ENCODE measurements around the gene HAT1. TPM values are rescaled to one million over a fixed set of nuclear protein-coding genes. Genes with fewer than 3 reads are reported as not detected.

Gene HAT1
- total RNA-seq, 2 experiments from 2014 or later: 20.3 to 22.6 TPM

DNA sequence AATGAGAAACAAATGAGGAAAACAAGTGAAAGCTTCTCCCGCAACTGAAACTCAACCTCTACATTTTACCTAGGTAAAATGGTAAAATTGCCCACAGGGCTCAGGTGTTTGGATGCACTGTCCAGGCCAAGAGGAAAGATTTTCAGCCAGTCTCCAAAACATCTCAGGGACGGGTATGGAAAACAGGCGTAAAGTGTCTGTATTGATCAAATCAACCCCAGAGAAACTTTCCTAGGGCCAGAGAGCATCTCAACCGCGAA lies 361 bp upstream of the HAT1 start:
- peaks cover 42% of the 10 kb centered on the region for H3K4me1 Mint-ChIP-seq (ENCODE audit: low read depth)
- H3K9me3 ChIP-seq (ENCODE audit: control insufficient read depth in 1 of 2, insufficient read depth in 1 of 2, low read length in 2 of 2): no peaks in the 10 kb centered on the region
- H3K4me3 ChIP-seq (ENCODE audit: low read length): peak overlapping the region; percentile 93
- ATAC-seq (ENCODE audit: poor library complexity): peak; percentile 16
- peaks cover 23% of the 10 kb centered on the region for H3K36me3 Mint-ChIP-seq (ENCODE audit: low read depth)
- peak overlapping the region; percentile 93 for H3K27ac Mint-ChIP-seq
- intact Hi-C loops (cut with DNase I, micrococcal nuclease): loop anchor here (2.0 to 10.0 kb wide), 7 partner anchors 27 to 635 kb away; partner anchors contain the start of genes SLC25A12 (in 2 of the 2), DCAF17 (in 1 of the 2), DYNC1I2 (in 1 of the 2) and METTL8 (in 1 of the 2)
- peaks cover 10% of the 10 kb centered on the region for H3K36me3 ChIP-seq (ENCODE audit: insufficient read depth, low read length)
- no peak for DNase-seq
- H3K27ac ChIP-seq (ENCODE audit: low read depth in 1 of 2, low read length in 2 of 2): peak overlapping the region; percentile 83 to 96
- no peaks in the 10 kb centered on the region for H3K27me3 ChIP-seq (ENCODE audit: control insufficient read depth in 1 of 2, insufficient read depth in 2 of 2, low read length in 2 of 2)
- peaks cover 18% of the 10 kb centered on the region for H3K4me1 ChIP-seq (ENCODE audit: insufficient read depth, low read length)
- H3K27me3 Mint-ChIP-seq: no peaks in the 10 kb centered on the region
- ChIA-PET CTCF (interaction anchor here (0.8 to 1.5 kb wide), 2 partner anchors 28 to 30 kb away, joined by 3 to 4 read pairs; partner anchors contain the start of gene SLC25A12), POLR2A (interaction anchor here (0.6 to 2.0 kb wide), 12 partner anchors 9 to 633 kb away, joined by 3 to 14 read pairs (median 3); partner anchors contain the start of genes DLX2 and SLC25A12)
- peak overlapping the region; percentile 100 for H3K4me3 Mint-ChIP-seq
- TF ChIP-seq, protein P1, sequence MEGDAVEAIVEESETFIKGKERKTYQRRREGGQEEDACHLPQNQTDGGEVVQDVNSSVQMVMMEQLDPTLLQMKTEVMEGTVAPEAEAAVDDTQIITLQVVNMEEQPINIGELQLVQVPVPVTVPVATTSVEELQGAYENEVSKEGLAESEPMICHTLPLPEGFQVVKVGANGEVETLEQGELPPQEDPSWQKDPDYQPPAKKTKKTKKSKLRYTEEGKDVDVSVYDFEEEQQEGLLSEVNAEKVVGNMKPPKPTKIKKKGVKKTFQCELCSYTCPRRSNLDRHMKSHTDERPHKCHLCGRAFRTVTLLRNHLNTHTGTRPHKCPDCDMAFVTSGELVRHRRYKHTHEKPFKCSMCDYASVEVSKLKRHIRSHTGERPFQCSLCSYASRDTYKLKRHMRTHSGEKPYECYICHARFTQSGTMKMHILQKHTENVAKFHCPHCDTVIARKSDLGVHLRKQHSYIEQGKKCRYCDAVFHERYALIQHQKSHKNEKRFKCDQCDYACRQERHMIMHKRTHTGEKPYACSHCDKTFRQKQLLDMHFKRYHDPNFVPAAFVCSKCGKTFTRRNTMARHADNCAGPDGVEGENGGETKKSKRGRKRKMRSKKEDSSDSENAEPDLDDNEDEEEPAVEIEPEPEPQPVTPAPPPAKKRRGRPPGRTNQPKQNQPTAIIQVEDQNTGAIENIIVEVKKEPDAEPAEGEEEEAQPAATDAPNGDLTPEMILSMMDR (IDR thresholded peaks at IDR 0.05): no peak
- H3K9me3 Mint-ChIP-seq: no peaks in the 10 kb centered on the region

DNA sequence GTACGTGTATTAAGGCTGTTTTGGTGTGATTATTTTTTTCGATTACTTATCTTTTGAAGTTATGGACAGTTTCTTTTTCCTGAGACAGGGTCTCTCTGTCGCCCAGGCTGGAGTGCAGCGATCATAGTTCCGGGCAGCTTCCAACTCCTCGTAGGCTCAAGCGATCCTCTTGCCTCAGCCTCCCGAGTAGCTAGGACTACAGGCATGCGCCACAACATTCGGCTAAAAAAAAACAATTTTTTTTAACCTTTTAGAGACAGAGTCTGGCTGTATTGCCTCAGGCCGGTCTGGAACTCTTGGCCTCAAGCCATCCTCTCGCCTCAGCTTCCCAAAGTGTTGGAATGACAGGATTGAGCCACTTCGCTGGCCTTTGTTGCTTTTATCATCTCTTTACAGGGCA lies 945 bp downstream of the HAT1 start:
- H3K27me3 Mint-ChIP-seq: no peaks in the 10 kb centered on the region

DNA sequence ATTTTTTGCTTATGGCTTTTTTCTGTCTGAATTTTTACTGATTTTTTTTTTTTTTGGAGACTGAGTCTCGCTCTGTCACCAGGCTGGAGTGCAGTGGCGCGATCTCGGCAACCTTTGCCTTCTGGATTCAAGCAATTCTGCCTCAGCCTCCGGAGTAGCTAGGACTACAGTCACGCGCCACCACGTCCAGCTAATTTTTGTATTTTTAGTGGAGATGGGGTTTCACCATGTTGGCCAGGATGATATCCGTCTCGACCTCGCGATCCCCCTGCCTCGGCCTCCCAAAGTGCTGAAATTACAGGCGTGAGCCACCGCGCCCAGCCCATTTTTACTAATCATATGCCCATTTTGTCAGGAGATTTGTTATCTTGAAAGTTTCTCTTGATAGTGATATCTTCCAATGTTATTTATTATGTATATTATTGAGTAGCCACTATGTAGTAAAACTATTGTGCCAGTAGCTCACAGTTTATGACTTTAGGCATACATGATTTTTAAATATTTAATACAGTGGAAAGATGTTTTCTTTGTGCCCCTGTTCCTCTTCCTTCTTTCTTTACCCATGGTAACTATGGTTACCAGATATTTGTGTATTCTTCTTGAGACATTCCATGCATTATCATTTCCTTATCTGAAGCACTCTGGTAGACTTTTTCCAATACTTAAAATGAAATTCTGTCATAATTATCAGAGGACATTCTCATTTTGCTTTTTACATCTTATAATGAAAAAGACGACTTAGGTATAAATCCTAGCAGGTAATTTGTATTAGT lies 2.1 kb downstream of the HAT1 start:
- H3K36me3 Mint-ChIP-seq (ENCODE audit: low read depth): peaks cover 41% of the 10 kb centered on the region
- Histone ChIP-seq H3K9me3 (ENCODE audit: control insufficient read depth in 1 of 2, insufficient read depth in 1 of 2, low read length in 2 of 2) (no peaks in the 10 kb centered on the region), H3K4me3 (ENCODE audit: low read length) (no peak overlapping the region), H3K27me3 (ENCODE audit: control insufficient read depth in 1 of 2, insufficient read depth in 2 of 2, low read length in 2 of 2) (no peaks in the 10 kb centered on the region), H3K4me1 (ENCODE audit: insufficient read depth, low read length) (peaks cover 18% of the 10 kb centered on the region), H3K36me3 (ENCODE audit: insufficient read depth, low read length) (peaks cover 21% of the 10 kb centered on the region), H3K27ac (ENCODE audit: low read depth in 1 of 2, low read length in 2 of 2) (no peak overlapping the region)
- peaks cover 60% of the 10 kb centered on the region for H3K4me1 Mint-ChIP-seq (ENCODE audit: low read depth)
- ATAC-seq (ENCODE audit: poor library complexity) (no peak), DNase-seq (peak in 1 of 14 experiments; percentile 5)
- peak overlapping the region; percentile 93 for H3K27ac Mint-ChIP-seq
- CTCF ChIA-PET: no interaction called here
- POLR2A ChIA-PET: no interaction called here
- intact Hi-C loops (cut with DNase I, micrococcal nuclease): loop anchor here in 1 of 2 experiments (5.0 to 10.0 kb wide), 3 partner anchors 237 to 560 kb away; partner anchors contain the start of genes DCAF17, DYNC1I2 and METTL8
- H3K27me3 Mint-ChIP-seq: no peaks in the 10 kb centered on the region
- peak overlapping the region; percentile 100 for H3K4me3 Mint-ChIP-seq
- H3K9me3 Mint-ChIP-seq: no peaks in the 10 kb centered on the region
- TF ChIP-seq, protein P1 (IDR thresholded peaks at IDR 0.05): no peak

More for the DNA sequence above, 945 bp downstream of the HAT1 start:
- Histone ChIP-seq H3K4me3 (ENCODE audit: low read length) (peak overlapping the region; percentile 93), H3K27ac (ENCODE audit: low read depth in 1 of 2, low read length in 2 of 2) (peak overlapping the region in 1 of 2 donors; percentile 96), H3K27me3 (ENCODE audit: control insufficient read depth in 1 of 2, insufficient read depth in 2 of 2, low read length in 2 of 2) (no peaks in the 10 kb centered on the region), H3K4me1 (ENCODE audit: insufficient read depth, low read length) (peaks cover 18% of the 10 kb centered on the region), H3K36me3 (ENCODE audit: insufficient read depth, low read length) (peaks cover 14% of the 10 kb centered on the region), H3K9me3 (ENCODE audit: control insufficient read depth in 1 of 2, insufficient read depth in 1 of 2, low read length in 2 of 2) (no peaks in the 10 kb centered on the region)
- no peaks in the 10 kb centered on the region for H3K9me3 Mint-ChIP-seq
- intact Hi-C loops (cut with DNase I, micrococcal nuclease): loop anchor here (2.0 to 10.0 kb wide), 7 partner anchors 28 to 634 kb away; partner anchors contain the start of genes DCAF17 (in 1 of the 2), DYNC1I2 (in 1 of the 2), METTL8 (in 1 of the 2) and PDK1 (in 1 of the 2)
- H3K4me1 Mint-ChIP-seq (ENCODE audit: low read depth): peaks cover 48% of the 10 kb centered on the region
- H3K27ac Mint-ChIP-seq: peak overlapping the region; percentile 93
- DNase-seq (no peak), ATAC-seq (ENCODE audit: poor library complexity) (no peak)
- peaks cover 29% of the 10 kb centered on the region for H3K36me3 Mint-ChIP-seq (ENCODE audit: low read depth)
- POLR2A ChIA-PET: interaction anchor here (0.6 to 2.0 kb wide), 6 partner anchors 8 to 993 kb away, joined by 3 to 14 read pairs (median 4); partner anchors contain the start of gene SLC25A12
- CTCF ChIA-PET: interaction anchor here (0.6 to 1.5 kb wide), 3 partner anchors 31 to 995 kb away, joined by 3 to 4 read pairs (median 3); no protein-coding TSS in a partner anchor
- TF ChIP-seq, protein P1 (IDR thresholded peaks at IDR 0.05): no peak
- peak overlapping the region; percentile 100 for H3K4me3 Mint-ChIP-seq

Data from CD4-positive, alpha-beta T cell (primary cell).